IMR-90 (cell line): ENCODE data around the gene KRT77. TPM values are rescaled to one million over a fixed set of nuclear protein-coding genes. Genes with fewer than 3 reads are reported as not detected.

Experiments
- ATAC-seq: fragments of 200-7000 bp; cut with Tn5 transposase; 2 replicates; pipeline ENCODE4 v1.9.1; 2020; ENCODE audit warnings: low read depth, mild to moderate bottlenecking, moderate library complexity
- BruUV-seq: library from RNA; stranded (reverse); fragments of 400-500 nt; replicated peaks from 2 replicates; lab custom pipeline; 2021; lab: Mats Ljungman, UMichigan
- CTCF ChIA-PET: fragments of 300-600 bp; formaldehyde crosslinking; extraction: SDS; loops from one replicate; lab custom pipeline; 2021; ENCODE audit warnings: antibody characterized with exemption; lab: Yijun Ruan, JAX
- POLR2A ChIA-PET: fragments of 300-600 bp; sonication (Branson Sonifier 250); formaldehyde crosslinking; loops from one replicate; lab custom pipeline; 2022; ENCODE audit warnings: antibody characterized with exemption; ENCODE audit not compliant: unreplicated experiment; lab: Charles Lee
- DNase-seq: peaks from one replicate; pipeline ENCODE4 v3.0.0; 2013
- H2AFZ ChIP-seq: replicated peaks from 2 replicates; pipeline ENCODE3; 2013; ENCODE audit warnings: low read length, mild to moderate bottlenecking; ENCODE audit not compliant: poor library complexity
- H2AK5ac ChIP-seq: 2 replicates; pipeline ENCODE4 v1.6.1; 2013; ENCODE audit warnings: low read depth, low read length, inconsistent platforms
- H2AK9ac ChIP-seq: replicated peaks from 2 replicates; pipeline ENCODE3; 2013; ENCODE audit warnings: mild to moderate bottlenecking, low read depth, low read length, moderate library complexity; ENCODE audit not compliant: poor library complexity
- H2BK120ac ChIP-seq: 2 replicates; pipeline ENCODE4 v1.6.1; 2013; ENCODE audit warnings: low read depth, low read length, inconsistent platforms
- H2BK15ac ChIP-seq: 3 replicates; pipeline ENCODE4 v1.6.1; 2013; ENCODE audit warnings: low read depth, low read length, inconsistent platforms
- H2BK20ac ChIP-seq: 2 replicates; pipeline ENCODE4 v1.6.1; 2013; ENCODE audit warnings: low read depth, mild to moderate bottlenecking, inconsistent platforms, low read length, moderate library complexity
- H2BK5ac ChIP-seq: 2 replicates; pipeline ENCODE4 v1.6.1; 2013; ENCODE audit warnings: mild to moderate bottlenecking, low read depth, low read length, inconsistent platforms; ENCODE audit not compliant: poor library complexity, severe bottlenecking
- H3K14ac ChIP-seq: replicated peaks from 2 replicates; pipeline ENCODE4 v1.6.1; 2013; ENCODE audit warnings: low read depth, low read length, inconsistent platforms
- H3K18ac ChIP-seq: 2 replicates; pipeline ENCODE4 v1.6.1; 2013; ENCODE audit warnings: low read depth, low read length, control low read depth
- H3K23ac ChIP-seq: 2 replicates; pipeline ENCODE4 v1.6.1; 2013; ENCODE audit warnings: low read depth, low read length, inconsistent platforms
- H3K27ac ChIP-seq: 2 replicates; pipeline ENCODE4 v1.5.1; 2013; ENCODE audit warnings: mild to moderate bottlenecking, control low read depth, low read length; ENCODE audit not compliant: insufficient read depth
- H3K27me3 ChIP-seq: 2 replicates; pipeline ENCODE4 v1.6.1; 2013; ENCODE audit warnings: low read length; ENCODE audit not compliant: control insufficient read depth, insufficient read depth
- H3K36me3 ChIP-seq: 2 replicates; pipeline ENCODE4 v1.6.1; 2013; ENCODE audit warnings: low read length, mixed read lengths; ENCODE audit not compliant: control insufficient read depth, insufficient read depth
- H3K4ac ChIP-seq: 2 replicates; pipeline ENCODE4 v1.6.1; 2013; ENCODE audit warnings: low read depth, low read length, inconsistent platforms
- H3K4me1 ChIP-seq: 2 replicates; pipeline ENCODE4 v1.6.1; 2013; ENCODE audit warnings: low read length, mixed read lengths; ENCODE audit not compliant: control insufficient read depth, insufficient read depth
- H3K4me2 ChIP-seq: 2 replicates; pipeline ENCODE4 v1.6.1; 2013; ENCODE audit warnings: low read depth, mild to moderate bottlenecking, control low read depth, low read length, moderate library complexity
- H3K4me3 ChIP-seq: 2 replicates; pipeline ENCODE4 v1.5.1; 2013; ENCODE audit warnings: low read depth, mild to moderate bottlenecking, control low read depth, low read length, moderate library complexity; ENCODE audit not compliant: insufficient read depth
- H3K56ac ChIP-seq: 2 replicates; pipeline ENCODE4 v1.6.1; 2013; ENCODE audit warnings: low read length, inconsistent platforms; ENCODE audit not compliant: insufficient read depth; ENCODE audit errors: extremely low read depth
- H3K79me1 ChIP-seq, 2 experiments: 2 replicates each; pipeline ENCODE4 v1.6.1; 2013; ENCODE audit warnings: low read length in 2 of 2, inconsistent platforms in 1 of 2, low read depth in 1 of 2
- H3K9ac ChIP-seq: 2 replicates; pipeline ENCODE4 v1.6.1; 2013; ENCODE audit warnings: low read depth, low read length, control low read depth
- H3K9me1 ChIP-seq: 2 replicates; pipeline ENCODE4 v1.6.1; 2013; ENCODE audit warnings: low read length, inconsistent platforms; ENCODE audit not compliant: insufficient read depth
- H3K9me3 ChIP-seq: 2 replicates; pipeline ENCODE4 v1.6.1; 2013; ENCODE audit warnings: low read length; ENCODE audit not compliant: control insufficient read depth, insufficient read depth
- H4K20me1 ChIP-seq: 2 replicates; pipeline ENCODE4 v1.6.1; 2013; ENCODE audit warnings: low read length, inconsistent platforms; ENCODE audit not compliant: insufficient read depth
- H4K5ac ChIP-seq: 2 replicates; pipeline ENCODE4 v1.6.1; 2013; ENCODE audit warnings: mild to moderate bottlenecking, low read depth, low read length, control low read depth
- H4K8ac ChIP-seq, 2 experiments: 2 replicates each; pipeline ENCODE4 v1.6.1; 2013; ENCODE audit warnings: low read depth in 2 of 2, low read length in 2 of 2, control low read depth in 1 of 2, inconsistent platforms in 1 of 2
- H4K91ac ChIP-seq: 2 replicates; pipeline ENCODE4 v1.6.1; 2013; ENCODE audit warnings: low read depth, low read length, inconsistent platforms; ENCODE audit not compliant: insufficient read depth
- BHLHE40 ChIP-seq: fragments of 150-350 bp; IDR thresholded peaks from 2 replicates; pipeline ENCODE4 v1.6.1; 2016; ENCODE audit warnings: mild to moderate bottlenecking, low read depth, low read length
- CEBPB ChIP-seq: IDR thresholded peaks from 2 replicates; pipeline ENCODE4 v1.6.1; 2012; ENCODE audit warnings: low read depth, low read length, improper control_type of control experiment
- MAZ ChIP-seq: IDR thresholded peaks from 2 replicates; pipeline ENCODE4 v1.6.1; 2012; ENCODE audit warnings: low read depth, mild to moderate bottlenecking, low read length, improper control_type of control experiment, moderate library complexity, borderline replicate concordance
- MXI1 ChIP-seq: IDR thresholded peaks from 2 replicates; pipeline ENCODE4 v1.6.1; 2012; ENCODE audit warnings: low read depth, mild to moderate bottlenecking, low read length, moderate library complexity, borderline replicate concordance
- NFE2L2 ChIP-seq: fragments of 150-350 bp; IDR thresholded peaks from 2 replicates; pipeline ENCODE4 v1.6.1; 2016; ENCODE audit warnings: low read depth, mild to moderate bottlenecking, low read length
- RCOR1 ChIP-seq: IDR thresholded peaks from 2 replicates; pipeline ENCODE4 v1.6.1; 2012; ENCODE audit warnings: mild to moderate bottlenecking, low read length, improper control_type of control experiment; ENCODE audit not compliant: insufficient replicate concordance
- WGBS, 2 experiments: methylation state at CpG; one replicate each; pipeline versions ENCODE4 v1.1.5 to v1.1.7; 2013; ENCODE audit warnings: missing lambda C conversion rate in 2 of 2; ENCODE audit not compliant: insufficient read length in 1 of 2; ENCODE audit errors: extremely low coverage in 2 of 2; 5-methylcytosine and 5-hydroxymethylcytosine counted together
- dilution Hi-C: fragments of 300-500 bp; cut with HindIII; formaldehyde crosslinking; loops from one replicate; pipeline ENCODE4 v1.14.3; 2018; ENCODE audit warnings: low sequenced_read_pairs; ENCODE audit not compliant: unreplicated experiment
- in situ Hi-C: fragments of 300-500 bp; cut with MboI; formaldehyde crosslinking; loops from 3 replicates; pipeline ENCODE4 v1.14.3; 2019; ENCODE audit warnings: low sequenced_read_pairs, inconsistent platforms, mixed read lengths
- intact Hi-C: fragments of 100-400 bp; cut with micrococcal nuclease; formaldehyde crosslinking; loops from 2 replicates; pipeline ENCODE4 v1.10.0; 2022
- polyA plus RNA-seq, 3 experiments: library from polyadenylated mRNA; depleted of rRNA; stranded (reverse); fragments of >200 nt; gene quantifications; 2 replicates each; pipeline ENCODE4 v1.2.3, GENCODE V29; 2012; ENCODE audit warnings: low replicate concordance in 1 of 3
- total RNA-seq: library from RNA; depleted of rRNA; stranded (reverse); fragments of >200 nt; gene quantifications from 2 replicates; pipeline ENCODE4 v1.2.3, GENCODE V29; 2012
- TF ChIP-seq, protein P1 (sequence below): conservative IDR thresholded peaks from 2 replicates; pipeline ENCODE4 v1.5.1; 2012; ENCODE audit warnings: mild to moderate bottlenecking, low read depth, low read length, improper control_type of control experiment

Gene KRT77
- total and polyA plus RNA-seq, 2 of the 4 experiments (the other 2 are of a cell fraction): not detected

DNA sequence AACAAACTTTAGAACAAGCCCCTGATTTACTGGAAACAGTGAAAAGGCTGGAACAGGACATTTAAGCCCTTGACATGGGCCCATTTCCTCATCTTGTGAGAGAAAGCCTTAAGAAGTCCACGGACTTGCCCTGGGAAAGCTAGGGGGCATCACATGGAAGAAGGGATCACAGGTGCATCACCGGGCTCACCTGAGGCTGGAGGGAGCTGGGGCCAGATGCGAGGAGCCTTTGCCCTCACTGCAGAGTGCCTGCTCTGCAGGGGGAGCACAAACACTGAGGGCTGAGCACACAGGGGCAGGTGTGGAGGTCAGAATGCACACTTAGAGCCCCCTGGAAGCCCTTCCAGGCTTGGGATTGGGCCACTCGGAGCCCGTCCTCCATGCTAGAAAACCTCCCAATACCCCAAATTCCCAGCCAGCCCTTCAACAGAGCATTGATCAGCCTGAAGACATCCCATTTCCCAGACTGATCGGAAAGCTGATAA is 17.9 kb downstream of the KRT77 start:
- Histone ChIP-seq H3K23ac (no peak overlapping the region), H2BK120ac (no peak overlapping the region), H4K5ac (no peak overlapping the region), H2BK20ac (no peak overlapping the region), H4K91ac (no peak overlapping the region), H3K4me2 (no peak overlapping the region), H4K8ac (no peak overlapping the region), H3K14ac (no peak overlapping the region), H3K9me3 (no peaks in the 10 kb centered on the region), H2AK5ac (no peak overlapping the region), H3K18ac (no peak overlapping the region), H3K27ac (no peak overlapping the region), H3K9me1 (no peaks in the 10 kb centered on the region), H3K4ac (no peak overlapping the region), H3K4me1 (no peaks in the 10 kb centered on the region), H3K4me3 (no peak overlapping the region), H4K20me1 (no peaks in the 10 kb centered on the region), H2AK9ac (no peak overlapping the region), H3K27me3 (peaks cover 43% of the 10 kb centered on the region), H3K56ac (no peak overlapping the region), H2AFZ (no peak overlapping the region), H2BK15ac (no peak overlapping the region), H3K79me1 (no peaks in the 10 kb centered on the region), H3K36me3 (no peaks in the 10 kb centered on the region), H3K9ac (no peak overlapping the region), H2BK5ac (no peak overlapping the region)
- CTCF ChIA-PET: no interaction called here
- WGBS, 2 experiments: 38% methylated on average over 3 of the region's 6 CpGs; no CpG with 5 or more reads in 1 of the 2 experiments
- no peak for TF ChIP-seq MXI1
- no peak for TF ChIP-seq RCOR1
- TF ChIP-seq, protein P1, sequence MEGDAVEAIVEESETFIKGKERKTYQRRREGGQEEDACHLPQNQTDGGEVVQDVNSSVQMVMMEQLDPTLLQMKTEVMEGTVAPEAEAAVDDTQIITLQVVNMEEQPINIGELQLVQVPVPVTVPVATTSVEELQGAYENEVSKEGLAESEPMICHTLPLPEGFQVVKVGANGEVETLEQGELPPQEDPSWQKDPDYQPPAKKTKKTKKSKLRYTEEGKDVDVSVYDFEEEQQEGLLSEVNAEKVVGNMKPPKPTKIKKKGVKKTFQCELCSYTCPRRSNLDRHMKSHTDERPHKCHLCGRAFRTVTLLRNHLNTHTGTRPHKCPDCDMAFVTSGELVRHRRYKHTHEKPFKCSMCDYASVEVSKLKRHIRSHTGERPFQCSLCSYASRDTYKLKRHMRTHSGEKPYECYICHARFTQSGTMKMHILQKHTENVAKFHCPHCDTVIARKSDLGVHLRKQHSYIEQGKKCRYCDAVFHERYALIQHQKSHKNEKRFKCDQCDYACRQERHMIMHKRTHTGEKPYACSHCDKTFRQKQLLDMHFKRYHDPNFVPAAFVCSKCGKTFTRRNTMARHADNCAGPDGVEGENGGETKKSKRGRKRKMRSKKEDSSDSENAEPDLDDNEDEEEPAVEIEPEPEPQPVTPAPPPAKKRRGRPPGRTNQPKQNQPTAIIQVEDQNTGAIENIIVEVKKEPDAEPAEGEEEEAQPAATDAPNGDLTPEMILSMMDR: no peak
- no peak for TF ChIP-seq NFE2L2
- no peak for TF ChIP-seq MAZ
- no peak for TF ChIP-seq CEBPB
- no peak for TF ChIP-seq BHLHE40
- dilution Hi-C loops (no loop called here), in situ Hi-C loops (no loop called here), intact Hi-C loops (no loop called here)
- no peak for DNase-seq
- ATAC-seq: no peak
- POLR2A ChIA-PET: no interaction called here
- BruUV-seq: no TSS peak
